ENCODE results near the gene PPARG. TPM values are rescaled to one million over a fixed set of nuclear protein-coding genes. Genes with fewer than 3 reads are reported as not detected.

The PPARG gene
- total and polyA plus RNA-seq, 2 experiments from 2014 or later: 0.15 to 0.42 TPM

GRCh38 chr3:12440927-12441714, 152.3 kb downstream of the PPARG start:
- no peak overlapping the region for H3K4me2 ChIP-seq
- H3K27ac ChIP-seq (ENCODE audit: low read depth): no peak overlapping the region
- H3K27me3 Mint-ChIP-seq (ENCODE audit: insufficient read depth, low read depth, poor library complexity): peaks cover 8% of the 10 kb centered on the region
- H3K79me2 ChIP-seq (replicated peaks; ENCODE audit: insufficient read depth): no peaks in the 10 kb centered on the region
- H3K27me3 ChIP-seq (ENCODE audit: insufficient read depth): no peaks in the 10 kb centered on the region
- no peak overlapping the region for H3K4me3 Mint-ChIP-seq
- no peaks in the 10 kb centered on the region for H4K20me1 ChIP-seq (replicated peaks; ENCODE audit: insufficient read depth)
- peaks cover 11% of the 10 kb centered on the region for H3K4me1 ChIP-seq (ENCODE audit: insufficient read depth)
- DNase-seq (ENCODE audit: low spot score) (no peak), ATAC-seq (no peak)
- peaks cover 19% of the 10 kb centered on the region for H3K4me1 Mint-ChIP-seq
- H3K9me3 Mint-ChIP-seq: no peaks in the 10 kb centered on the region
- no peaks in the 10 kb centered on the region; the same call in 2 of the 3 replicates for H3K36me3 Mint-ChIP-seq (ENCODE audit: low read depth)
- peak overlapping the region; percentile 66; the same call in 1 of the 2 replicates for H2AFZ ChIP-seq
- H3K4me3 ChIP-seq: no peak overlapping the region
- H3K36me3 ChIP-seq (ENCODE audit: insufficient read depth): no peaks in the 10 kb centered on the region
- no peak overlapping the region for H3K27ac Mint-ChIP-seq
- TF ChIP-seq, protein P1, sequence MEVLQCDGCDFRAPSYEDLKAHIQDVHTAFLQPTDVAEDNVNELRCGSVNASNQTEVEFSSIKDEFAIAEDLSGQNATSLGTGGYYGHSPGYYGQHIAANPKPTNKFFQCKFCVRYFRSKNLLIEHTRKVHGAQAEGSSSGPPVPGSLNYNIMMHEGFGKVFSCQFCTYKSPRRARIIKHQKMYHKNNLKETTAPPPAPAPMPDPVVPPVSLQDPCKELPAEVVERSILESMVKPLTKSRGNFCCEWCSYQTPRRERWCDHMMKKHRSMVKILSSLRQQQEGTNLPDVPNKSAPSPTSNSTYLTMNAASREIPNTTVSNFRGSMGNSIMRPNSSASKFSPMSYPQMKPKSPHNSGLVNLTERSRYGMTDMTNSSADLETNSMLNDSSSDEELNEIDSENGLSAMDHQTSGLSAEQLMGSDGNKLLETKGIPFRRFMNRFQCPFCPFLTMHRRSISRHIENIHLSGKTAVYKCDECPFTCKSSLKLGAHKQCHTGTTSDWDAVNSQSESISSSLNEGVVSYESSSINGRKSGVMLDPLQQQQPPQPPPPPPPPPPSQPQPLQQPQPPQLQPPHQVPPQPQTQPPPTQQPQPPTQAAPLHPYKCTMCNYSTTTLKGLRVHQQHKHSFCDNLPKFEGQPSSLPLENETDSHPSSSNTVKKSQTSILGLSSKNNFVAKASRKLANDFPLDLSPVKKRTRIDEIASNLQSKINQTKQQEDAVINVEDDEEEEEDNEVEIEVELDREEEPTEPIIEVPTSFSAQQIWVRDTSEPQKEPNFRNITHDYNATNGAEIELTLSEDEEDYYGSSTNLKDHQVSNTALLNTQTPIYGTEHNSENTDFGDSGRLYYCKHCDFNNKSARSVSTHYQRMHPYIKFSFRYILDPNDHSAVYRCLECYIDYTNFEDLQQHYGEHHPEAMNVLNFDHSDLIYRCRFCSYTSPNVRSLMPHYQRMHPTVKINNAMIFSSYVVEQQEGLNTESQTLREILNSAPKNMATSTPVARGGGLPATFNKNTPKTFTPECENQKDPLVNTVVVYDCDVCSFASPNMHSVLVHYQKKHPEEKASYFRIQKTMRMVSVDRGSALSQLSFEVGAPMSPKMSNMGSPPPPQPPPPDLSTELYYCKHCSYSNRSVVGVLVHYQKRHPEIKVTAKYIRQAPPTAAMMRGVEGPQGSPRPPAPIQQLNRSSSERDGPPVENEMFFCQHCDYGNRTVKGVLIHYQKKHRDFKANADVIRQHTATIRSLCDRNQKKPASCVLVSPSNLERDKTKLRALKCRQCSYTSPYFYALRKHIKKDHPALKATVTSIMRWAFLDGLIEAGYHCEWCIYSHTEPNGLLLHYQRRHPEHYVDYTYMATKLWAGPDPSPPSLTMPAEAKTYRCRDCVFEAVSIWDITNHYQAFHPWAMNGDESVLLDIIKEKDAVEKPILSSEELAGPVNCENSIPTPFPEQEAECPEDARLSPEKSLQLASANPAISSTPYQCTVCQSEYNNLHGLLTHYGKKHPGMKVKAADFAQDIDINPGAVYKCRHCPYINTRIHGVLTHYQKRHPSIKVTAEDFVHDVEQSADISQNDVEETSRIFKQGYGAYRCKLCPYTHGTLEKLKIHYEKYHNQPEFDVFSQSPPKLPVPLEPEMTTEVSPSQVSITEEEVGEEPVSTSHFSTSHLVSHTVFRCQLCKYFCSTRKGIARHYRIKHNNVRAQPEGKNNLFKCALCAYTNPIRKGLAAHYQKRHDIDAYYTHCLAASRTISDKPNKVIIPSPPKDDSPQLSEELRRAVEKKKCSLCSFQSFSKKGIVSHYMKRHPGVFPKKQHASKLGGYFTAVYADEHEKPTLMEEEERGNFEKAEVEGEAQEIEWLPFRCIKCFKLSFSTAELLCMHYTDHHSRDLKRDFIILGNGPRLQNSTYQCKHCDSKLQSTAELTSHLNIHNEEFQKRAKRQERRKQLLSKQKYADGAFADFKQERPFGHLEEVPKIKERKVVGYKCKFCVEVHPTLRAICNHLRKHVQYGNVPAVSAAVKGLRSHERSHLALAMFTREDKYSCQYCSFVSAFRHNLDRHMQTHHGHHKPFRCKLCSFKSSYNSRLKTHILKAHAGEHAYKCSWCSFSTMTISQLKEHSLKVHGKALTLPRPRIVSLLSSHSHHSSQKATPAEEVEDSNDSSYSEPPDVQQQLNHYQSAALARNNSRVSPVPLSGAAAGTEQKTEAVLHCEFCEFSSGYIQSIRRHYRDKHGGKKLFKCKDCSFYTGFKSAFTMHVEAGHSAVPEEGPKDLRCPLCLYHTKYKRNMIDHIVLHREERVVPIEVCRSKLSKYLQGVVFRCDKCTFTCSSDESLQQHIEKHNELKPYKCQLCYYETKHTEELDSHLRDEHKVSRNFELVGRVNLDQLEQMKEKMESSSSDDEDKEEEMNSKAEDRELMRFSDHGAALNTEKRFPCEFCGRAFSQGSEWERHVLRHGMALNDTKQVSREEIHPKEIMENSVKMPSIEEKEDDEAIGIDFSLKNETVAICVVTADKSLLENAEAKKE (CRISPR knock-in tag; IDR thresholded peaks at IDR 0.05): no peak
- no peaks in the 10 kb centered on the region; the same call in 1 of the 2 replicates for H3F3A ChIP-seq (replicated peaks; ENCODE audit: low read depth)
- H3K9me2 ChIP-seq (ENCODE audit: insufficient read depth): no peaks in the 10 kb centered on the region

DNA sequence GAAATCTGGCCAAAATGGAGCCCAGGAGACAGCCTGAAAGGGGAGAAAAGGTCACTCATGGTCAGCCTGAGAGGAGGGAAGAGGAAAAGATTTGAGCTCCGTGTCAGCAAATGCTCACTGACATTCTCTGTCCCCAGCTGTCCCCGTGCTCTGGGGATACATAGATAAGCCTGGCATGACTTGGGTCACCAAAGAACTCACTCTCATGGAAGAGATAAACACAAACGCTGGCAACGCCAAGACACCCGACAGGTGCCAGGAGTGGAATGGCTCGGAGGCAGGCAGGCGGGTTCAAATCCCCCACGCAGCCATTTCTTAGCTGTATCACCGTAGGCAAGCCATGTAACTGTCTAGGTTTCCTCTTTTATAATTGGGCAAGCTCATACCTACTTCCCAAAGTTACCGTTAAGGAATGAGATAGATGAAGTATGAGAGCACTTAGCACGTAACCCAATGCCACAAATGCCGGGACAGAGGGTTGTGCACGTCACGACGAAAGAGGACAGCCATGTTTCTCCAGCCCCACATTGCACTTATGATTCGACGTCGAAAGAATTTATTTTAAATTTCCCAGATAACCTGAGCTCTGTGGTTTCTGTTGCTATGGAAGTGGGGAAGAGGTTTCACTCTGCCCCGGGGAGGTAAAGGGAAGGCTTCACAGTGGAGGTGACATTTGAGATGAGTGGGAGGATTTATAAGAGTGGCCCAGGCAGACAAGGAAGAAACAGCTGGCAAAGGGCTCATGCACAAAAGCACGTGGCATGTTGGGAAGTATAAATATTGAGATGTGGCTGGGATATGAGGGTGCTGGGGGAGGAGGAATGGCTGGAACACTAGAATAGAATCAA, 154.0 kb downstream of the PPARG start:
- ATAC-seq: no peak
- H3F3A ChIP-seq (replicated peaks; ENCODE audit: low read depth): no peaks in the 10 kb centered on the region; the same call in 1 of the 2 replicates
- peaks cover 11% of the 10 kb centered on the region for H3K27me3 Mint-ChIP-seq (ENCODE audit: insufficient read depth, low read depth, poor library complexity)
- H3K9me3 Mint-ChIP-seq: no peaks in the 10 kb centered on the region
- H3K4me1 Mint-ChIP-seq: peaks cover 19% of the 10 kb centered on the region
- no peak overlapping the region for H3K4me3 ChIP-seq
- no peak overlapping the region for H3K27ac ChIP-seq (ENCODE audit: low read depth)
- H2AFZ ChIP-seq: no peak overlapping the region
- no peak for DNase-seq (ENCODE audit: low spot score)
- H3K4me2 ChIP-seq: no peak overlapping the region
- peaks cover 11% of the 10 kb centered on the region for H3K4me1 ChIP-seq (ENCODE audit: insufficient read depth)
- H3K79me2 ChIP-seq (replicated peaks; ENCODE audit: insufficient read depth): no peaks in the 10 kb centered on the region
- H3K9me2 ChIP-seq (ENCODE audit: insufficient read depth): no peaks in the 10 kb centered on the region
- H3K36me3 ChIP-seq (ENCODE audit: insufficient read depth): no peaks in the 10 kb centered on the region
- no peak overlapping the region for H3K4me3 Mint-ChIP-seq
- no peaks in the 10 kb centered on the region; the same call in 2 of the 3 replicates for H3K36me3 Mint-ChIP-seq (ENCODE audit: low read depth)
- H3K27me3 ChIP-seq (ENCODE audit: insufficient read depth): no peaks in the 10 kb centered on the region
- no peak overlapping the region for H3K27ac Mint-ChIP-seq
- TF ChIP-seq POLR2AphosphoS5 (IDR thresholded peaks at IDR 0.05; ENCODE audit: low read depth) (no peak), ZNF331 (CRISPR knock-in tag; IDR thresholded peaks at IDR 0.05; ENCODE audit: low read depth) (no peak)
- TF ChIP-seq, protein P2, sequence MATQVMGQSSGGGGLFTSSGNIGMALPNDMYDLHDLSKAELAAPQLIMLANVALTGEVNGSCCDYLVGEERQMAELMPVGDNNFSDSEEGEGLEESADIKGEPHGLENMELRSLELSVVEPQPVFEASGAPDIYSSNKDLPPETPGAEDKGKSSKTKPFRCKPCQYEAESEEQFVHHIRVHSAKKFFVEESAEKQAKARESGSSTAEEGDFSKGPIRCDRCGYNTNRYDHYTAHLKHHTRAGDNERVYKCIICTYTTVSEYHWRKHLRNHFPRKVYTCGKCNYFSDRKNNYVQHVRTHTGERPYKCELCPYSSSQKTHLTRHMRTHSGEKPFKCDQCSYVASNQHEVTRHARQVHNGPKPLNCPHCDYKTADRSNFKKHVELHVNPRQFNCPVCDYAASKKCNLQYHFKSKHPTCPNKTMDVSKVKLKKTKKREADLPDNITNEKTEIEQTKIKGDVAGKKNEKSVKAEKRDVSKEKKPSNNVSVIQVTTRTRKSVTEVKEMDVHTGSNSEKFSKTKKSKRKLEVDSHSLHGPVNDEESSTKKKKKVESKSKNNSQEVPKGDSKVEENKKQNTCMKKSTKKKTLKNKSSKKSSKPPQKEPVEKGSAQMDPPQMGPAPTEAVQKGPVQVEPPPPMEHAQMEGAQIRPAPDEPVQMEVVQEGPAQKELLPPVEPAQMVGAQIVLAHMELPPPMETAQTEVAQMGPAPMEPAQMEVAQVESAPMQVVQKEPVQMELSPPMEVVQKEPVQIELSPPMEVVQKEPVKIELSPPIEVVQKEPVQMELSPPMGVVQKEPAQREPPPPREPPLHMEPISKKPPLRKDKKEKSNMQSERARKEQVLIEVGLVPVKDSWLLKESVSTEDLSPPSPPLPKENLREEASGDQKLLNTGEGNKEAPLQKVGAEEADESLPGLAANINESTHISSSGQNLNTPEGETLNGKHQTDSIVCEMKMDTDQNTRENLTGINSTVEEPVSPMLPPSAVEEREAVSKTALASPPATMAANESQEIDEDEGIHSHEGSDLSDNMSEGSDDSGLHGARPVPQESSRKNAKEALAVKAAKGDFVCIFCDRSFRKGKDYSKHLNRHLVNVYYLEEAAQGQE (IDR thresholded peaks at IDR 0.05; ENCODE audit: unreplicated experiment): no peak
- no peaks in the 10 kb centered on the region for H4K20me1 ChIP-seq (replicated peaks; ENCODE audit: insufficient read depth)
